HEK293 (cell line): ENCODE data around the gene ADPRHL1.

ENCODE experiments used
- SP2 ChIP-seq: fragments of 450-650 bp; formaldehyde crosslinking; IDR thresholded peaks from 2 replicates; pipeline ENCODE4 v1.5.1; 2016; ENCODE audit warnings: missing biosample characterization, missing genetic modification characterization
- ZBTB48 ChIP-seq: fragments of 450-650 bp; formaldehyde crosslinking; IDR thresholded peaks from 2 replicates; pipeline ENCODE4 v1.5.1; 2016; ENCODE audit warnings: missing biosample characterization, missing genetic modification characterization
- ZBTB7A ChIP-seq: fragments of 450-650 bp; formaldehyde crosslinking; IDR thresholded peaks from 2 replicates; pipeline ENCODE4 v1.5.1; 2016; ENCODE audit warnings: low read depth, missing biosample characterization, missing genetic modification characterization
- ZNF112 ChIP-seq: fragments of 450-650 bp; formaldehyde crosslinking; IDR thresholded peaks from 2 replicates; pipeline ENCODE4 v1.5.0; 2017; ENCODE audit warnings: missing biosample characterization, missing genetic modification characterization
- ZNF274 ChIP-seq, 2 experiments: fragments of 200-500 bp in 1 of 2; fragments of 450-650 bp in 1 of 2; sonication (Bioruptor generic) in 1 of 2; formaldehyde crosslinking in 1 of 2; IDR thresholded peaks; 2 replicates each; pipeline versions ENCODE4 v1.5.1 to v1.6.1; 2014 to 2016; ENCODE audit warnings: borderline replicate concordance in 1 of 2, inconsistent platforms in 1 of 2, low read length in 1 of 2, missing biosample characterization in 1 of 2, missing genetic modification characterization in 1 of 2
- ZNF302 ChIP-seq: fragments of 450-650 bp; formaldehyde crosslinking; IDR thresholded peaks from 2 replicates; pipeline ENCODE4 v1.5.1; 2016; ENCODE audit warnings: missing biosample characterization, missing genetic modification characterization, low read depth
- ZNF335 ChIP-seq: fragments of 450-650 bp; formaldehyde crosslinking; conservative IDR thresholded peaks from 2 replicates; pipeline ENCODE4 v1.5.1; 2016; ENCODE audit warnings: missing biosample characterization, missing genetic modification characterization
- ZNF830 ChIP-seq: fragments of 450-650 bp; IDR thresholded peaks from 2 replicates; pipeline ENCODE4 v1.5.0; 2018; ENCODE audit warnings: missing biosample characterization, missing genetic modification characterization, low read depth, mild to moderate bottlenecking, moderate library complexity
- TF ChIP-seq, protein P1 (sequence below): sonication (generic); formaldehyde crosslinking; IDR thresholded peaks from 2 replicates; pipeline ENCODE4 v1.8.1; 2022; ENCODE audit warnings: mild to moderate bottlenecking, moderate library complexity, missing genetic modification reagents
- TF ChIP-seq, protein P2 (sequence below): fragments of 450-650 bp; formaldehyde crosslinking; IDR thresholded peaks from 2 replicates; pipeline ENCODE4 v1.5.1; 2016; ENCODE audit warnings: missing biosample characterization, missing genetic modification characterization
- TF ChIP-seq, protein P3 (sequence below): fragments of 450-650 bp; formaldehyde crosslinking; IDR thresholded peaks from 2 replicates; pipeline ENCODE4 v1.5.1; 2017; ENCODE audit warnings: missing biosample characterization, missing genetic modification characterization
- TF ChIP-seq, protein P4 (sequence below): fragments of 450-650 bp; formaldehyde crosslinking; IDR thresholded peaks from 2 replicates; pipeline ENCODE4 v1.5.1; 2016; ENCODE audit warnings: missing biosample characterization, missing genetic modification characterization
- TF ChIP-seq, protein P5 (sequence below): fragments of 450-650 bp; formaldehyde crosslinking; IDR thresholded peaks from 2 replicates; pipeline ENCODE4 v1.5.1; 2016; ENCODE audit warnings: missing biosample characterization, missing genetic modification characterization
- TF ChIP-seq, protein P6 (sequence below): fragments of 450-650 bp; formaldehyde crosslinking; IDR thresholded peaks from 2 replicates; pipeline ENCODE4 v1.5.1; 2016; ENCODE audit warnings: missing biosample characterization, missing genetic modification characterization

DNA sequence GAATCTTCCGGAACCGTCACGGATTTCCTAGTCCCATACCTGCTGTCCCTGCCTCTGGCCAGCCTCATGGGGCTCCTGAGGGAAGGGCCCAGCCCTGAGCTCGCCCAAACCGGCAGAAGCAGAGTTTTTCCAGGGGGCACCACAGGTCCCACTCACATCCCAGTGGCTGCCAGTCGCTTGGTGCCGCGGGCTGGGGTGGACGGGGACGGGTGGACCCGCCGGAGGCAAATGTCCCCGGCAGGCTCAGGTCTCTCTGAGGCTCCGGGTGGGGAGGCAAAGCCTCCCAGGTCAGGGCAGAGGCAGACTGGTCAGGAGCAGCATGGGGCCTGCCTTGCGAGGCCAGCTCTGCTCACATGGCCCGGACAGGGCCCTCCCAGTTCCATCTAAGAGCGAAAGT, 24.8 kb downstream of the ADPRHL1 start:
- TF ChIP-seq, protein P1, sequence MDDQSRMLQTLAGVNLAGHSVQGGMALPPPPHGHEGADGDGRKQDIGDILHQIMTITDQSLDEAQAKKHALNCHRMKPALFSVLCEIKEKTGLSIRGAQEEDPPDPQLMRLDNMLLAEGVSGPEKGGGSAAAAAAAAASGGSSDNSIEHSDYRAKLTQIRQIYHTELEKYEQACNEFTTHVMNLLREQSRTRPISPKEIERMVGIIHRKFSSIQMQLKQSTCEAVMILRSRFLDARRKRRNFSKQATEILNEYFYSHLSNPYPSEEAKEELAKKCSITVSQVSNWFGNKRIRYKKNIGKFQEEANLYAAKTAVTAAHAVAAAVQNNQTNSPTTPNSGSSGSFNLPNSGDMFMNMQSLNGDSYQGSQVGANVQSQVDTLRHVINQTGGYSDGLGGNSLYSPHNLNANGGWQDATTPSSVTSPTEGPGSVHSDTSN (CRISPR knock-in tag): no peak
- TF ChIP-seq, protein P2, sequence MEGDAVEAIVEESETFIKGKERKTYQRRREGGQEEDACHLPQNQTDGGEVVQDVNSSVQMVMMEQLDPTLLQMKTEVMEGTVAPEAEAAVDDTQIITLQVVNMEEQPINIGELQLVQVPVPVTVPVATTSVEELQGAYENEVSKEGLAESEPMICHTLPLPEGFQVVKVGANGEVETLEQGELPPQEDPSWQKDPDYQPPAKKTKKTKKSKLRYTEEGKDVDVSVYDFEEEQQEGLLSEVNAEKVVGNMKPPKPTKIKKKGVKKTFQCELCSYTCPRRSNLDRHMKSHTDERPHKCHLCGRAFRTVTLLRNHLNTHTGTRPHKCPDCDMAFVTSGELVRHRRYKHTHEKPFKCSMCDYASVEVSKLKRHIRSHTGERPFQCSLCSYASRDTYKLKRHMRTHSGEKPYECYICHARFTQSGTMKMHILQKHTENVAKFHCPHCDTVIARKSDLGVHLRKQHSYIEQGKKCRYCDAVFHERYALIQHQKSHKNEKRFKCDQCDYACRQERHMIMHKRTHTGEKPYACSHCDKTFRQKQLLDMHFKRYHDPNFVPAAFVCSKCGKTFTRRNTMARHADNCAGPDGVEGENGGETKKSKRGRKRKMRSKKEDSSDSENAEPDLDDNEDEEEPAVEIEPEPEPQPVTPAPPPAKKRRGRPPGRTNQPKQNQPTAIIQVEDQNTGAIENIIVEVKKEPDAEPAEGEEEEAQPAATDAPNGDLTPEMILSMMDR (tag by site-specific recombination): no peak
- TF ChIP-seq ZNF112 (tag by site-specific recombination) (no peak), ZBTB48 (tag by site-specific recombination) (no peak), ZNF335 (tag by site-specific recombination) (no peak), SP2 (tag by site-specific recombination) (no peak), ZNF830 (tag by site-specific recombination) (no peak), ZNF302 (tag by site-specific recombination) (no peak), ZNF274 (IDR thresholded peaks at IDR 0.05; ENCODE audit: low read length) (no peak), ZNF274 (tag by site-specific recombination; IDR thresholded peaks at IDR 0.05; ENCODE audit: borderline replicate concordance) (no peak), ZBTB7A (no peak)
- TF ChIP-seq, protein P3, sequence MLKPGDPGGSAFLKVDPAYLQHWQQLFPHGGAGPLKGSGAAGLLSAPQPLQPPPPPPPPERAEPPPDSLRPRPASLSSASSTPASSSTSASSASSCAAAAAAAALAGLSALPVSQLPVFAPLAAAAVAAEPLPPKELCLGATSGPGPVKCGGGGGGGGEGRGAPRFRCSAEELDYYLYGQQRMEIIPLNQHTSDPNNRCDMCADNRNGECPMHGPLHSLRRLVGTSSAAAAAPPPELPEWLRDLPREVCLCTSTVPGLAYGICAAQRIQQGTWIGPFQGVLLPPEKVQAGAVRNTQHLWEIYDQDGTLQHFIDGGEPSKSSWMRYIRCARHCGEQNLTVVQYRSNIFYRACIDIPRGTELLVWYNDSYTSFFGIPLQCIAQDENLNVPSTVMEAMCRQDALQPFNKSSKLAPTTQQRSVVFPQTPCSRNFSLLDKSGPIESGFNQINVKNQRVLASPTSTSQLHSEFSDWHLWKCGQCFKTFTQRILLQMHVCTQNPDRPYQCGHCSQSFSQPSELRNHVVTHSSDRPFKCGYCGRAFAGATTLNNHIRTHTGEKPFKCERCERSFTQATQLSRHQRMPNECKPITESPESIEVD: no peak
- TF ChIP-seq, protein P4, sequence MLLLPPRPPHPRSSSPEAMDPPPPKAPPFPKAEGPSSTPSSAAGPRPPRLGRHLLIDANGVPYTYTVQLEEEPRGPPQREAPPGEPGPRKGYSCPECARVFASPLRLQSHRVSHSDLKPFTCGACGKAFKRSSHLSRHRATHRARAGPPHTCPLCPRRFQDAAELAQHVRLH (tag by site-specific recombination): no peak
- TF ChIP-seq, protein P5, sequence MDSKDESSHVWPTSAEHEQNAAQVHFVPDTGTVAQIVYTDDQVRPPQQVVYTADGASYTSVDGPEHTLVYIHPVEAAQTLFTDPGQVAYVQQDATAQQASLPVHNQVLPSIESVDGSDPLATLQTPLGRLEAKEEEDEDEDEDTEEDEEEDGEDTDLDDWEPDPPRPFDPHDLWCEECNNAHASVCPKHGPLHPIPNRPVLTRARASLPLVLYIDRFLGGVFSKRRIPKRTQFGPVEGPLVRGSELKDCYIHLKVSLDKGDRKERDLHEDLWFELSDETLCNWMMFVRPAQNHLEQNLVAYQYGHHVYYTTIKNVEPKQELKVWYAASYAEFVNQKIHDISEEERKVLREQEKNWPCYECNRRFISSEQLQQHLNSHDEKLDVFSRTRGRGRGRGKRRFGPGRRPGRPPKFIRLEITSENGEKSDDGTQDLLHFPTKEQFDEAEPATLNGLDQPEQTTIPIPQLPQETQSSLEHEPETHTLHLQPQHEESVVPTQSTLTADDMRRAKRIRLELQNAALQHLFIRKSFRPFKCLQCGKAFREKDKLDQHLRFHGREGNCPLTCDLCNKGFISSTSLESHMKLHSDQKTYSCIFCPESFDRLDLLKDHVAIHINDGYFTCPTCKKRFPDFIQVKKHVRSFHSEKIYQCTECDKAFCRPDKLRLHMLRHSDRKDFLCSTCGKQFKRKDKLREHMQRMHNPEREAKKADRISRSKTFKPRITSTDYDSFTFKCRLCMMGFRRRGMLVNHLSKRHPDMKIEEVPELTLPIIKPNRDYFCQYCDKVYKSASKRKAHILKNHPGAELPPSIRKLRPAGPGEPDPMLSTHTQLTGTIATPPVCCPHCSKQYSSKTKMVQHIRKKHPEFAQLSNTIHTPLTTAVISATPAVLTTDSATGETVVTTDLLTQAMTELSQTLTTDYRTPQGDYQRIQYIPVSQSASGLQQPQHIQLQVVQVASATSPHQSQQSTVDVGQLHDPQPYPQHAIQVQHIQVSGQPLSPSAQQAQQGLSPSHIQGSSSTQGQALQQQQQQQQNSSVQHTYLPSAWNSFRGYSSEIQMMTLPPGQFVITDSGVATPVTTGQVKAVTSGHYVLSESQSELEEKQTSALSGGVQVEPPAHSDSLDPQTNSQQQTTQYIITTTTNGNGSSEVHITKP (tag by site-specific recombination): no peak
- TF ChIP-seq, protein P6, sequence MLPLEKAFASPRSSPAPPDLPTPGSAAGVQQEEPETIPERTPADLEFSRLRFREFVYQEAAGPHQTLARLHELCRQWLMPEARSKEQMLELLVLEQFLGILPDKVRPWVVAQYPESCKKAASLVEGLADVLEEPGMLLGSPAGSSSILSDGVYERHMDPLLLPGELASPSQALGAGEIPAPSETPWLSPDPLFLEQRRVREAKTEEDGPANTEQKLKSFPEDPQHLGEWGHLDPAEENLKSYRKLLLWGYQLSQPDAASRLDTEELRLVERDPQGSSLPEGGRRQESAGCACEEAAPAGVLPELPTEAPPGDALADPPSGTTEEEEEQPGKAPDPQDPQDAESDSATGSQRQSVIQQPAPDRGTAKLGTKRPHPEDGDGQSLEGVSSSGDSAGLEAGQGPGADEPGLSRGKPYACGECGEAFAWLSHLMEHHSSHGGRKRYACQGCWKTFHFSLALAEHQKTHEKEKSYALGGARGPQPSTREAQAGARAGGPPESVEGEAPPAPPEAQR: no peak
